SK-N-SH (cell line): ENCODE results near the gene HDAC6. TPM values are rescaled to one million over a fixed set of nuclear protein-coding genes. Genes with fewer than 3 reads are reported as not detected.

Experiments used
- CTCF ChIA-PET: fragments of 300-600, 350-600 bp; formaldehyde crosslinking; extraction: SDS; loops from one replicate; lab custom pipeline; 2021; lab: Yijun Ruan, JAX
- POLR2A ChIA-PET: fragments of 350-600 bp; sonication (Branson Sonifier 250); formaldehyde crosslinking; extraction: SDS; loops from one replicate; lab custom pipeline; 2020; ENCODE audit warnings: antibody characterized with exemption, inconsistent platforms; lab: Yijun Ruan, JAX
- DNase-seq: peaks from one replicate; pipeline ENCODE4 v3.0.0; 2012
- H2AFZ ChIP-seq: fragments of 200-600 bp; sonication (generic); 2 replicates; pipeline ENCODE4 v1.8.1; 2016; ENCODE audit warnings: antibody characterized with exemption, mild to moderate bottlenecking, low read depth
- H3F3A ChIP-seq: fragments of 200-600 bp; sonication (generic); replicated peaks from 2 replicates; pipeline ENCODE3; 2016; ENCODE audit warnings: antibody characterized with exemption, mild to moderate bottlenecking; ENCODE audit not compliant: insufficient read depth
- H3K27ac ChIP-seq, 2 experiments: fragments of 200-500 bp in 1 of 2; fragments of 200-600 bp in 1 of 2; sonication (Bioruptor generic) in 1 of 2; sonication (generic), shearing (Covaris generic) in 1 of 2; 2 replicates each; pipeline versions ENCODE4 v1.5.1 to v1.6.1; 2014 to 2016; ENCODE audit warnings: low read depth in 2 of 2, inconsistent platforms in 1 of 2, low read length in 1 of 2, mild to moderate bottlenecking in 1 of 2, mixed read lengths in 1 of 2
- H3K27me3 ChIP-seq: fragments of 200-600 bp; sonication (generic), shearing (Covaris generic); 2 replicates; pipeline ENCODE4 v1.6.1; 2016; ENCODE audit warnings: mixed run types; ENCODE audit not compliant: insufficient read depth
- H3K36me3 ChIP-seq, 2 experiments: fragments of 200-500 bp in 1 of 2; fragments of 200-600 bp in 1 of 2; sonication (Bioruptor generic) in 1 of 2; sonication (generic) in 1 of 2; replicated peaks in 1 of 2; 2 replicates each; pipeline versions ENCODE3 to v1.5.1; 2014 to 2016; ENCODE audit warnings: low read length in 1 of 2, mild to moderate bottlenecking in 1 of 2; ENCODE audit not compliant: insufficient read depth in 2 of 2, control insufficient read depth in 1 of 2
- H3K4me1 ChIP-seq, 2 experiments: fragments of 200-500 bp in 1 of 2; fragments of 200-600 bp in 1 of 2; sonication (Bioruptor generic) in 1 of 2; sonication (generic), shearing (Covaris generic) in 1 of 2; 2 replicates each; pipeline versions ENCODE4 v1.5.1 to v1.6.1; 2014 to 2016; ENCODE audit warnings: low read depth in 1 of 2, low read length in 1 of 2, mixed run types in 1 of 2; ENCODE audit not compliant: insufficient read depth in 2 of 2, control insufficient read depth in 1 of 2
- H3K4me2 ChIP-seq: fragments of 200-600 bp; sonication (generic), shearing (Covaris generic); 2 replicates; pipeline ENCODE4 v1.6.1; 2017; ENCODE audit warnings: mixed run types
- H3K4me3 ChIP-seq, 2 experiments: fragments of 200-500 bp in 1 of 2; fragments of 200-600 bp in 1 of 2; sonication (Bioruptor generic) in 1 of 2; sonication (generic), shearing (Covaris generic) in 1 of 2; 2 replicates each; pipeline versions ENCODE4 v1.5.1 to v1.8.1; 2014 to 2016; ENCODE audit warnings: low read depth in 2 of 2, inconsistent platforms in 1 of 2, low read length in 1 of 2, mild to moderate bottlenecking in 1 of 2, mixed read lengths in 1 of 2, moderate library complexity in 1 of 2
- H3K79me2 ChIP-seq: fragments of 200-600 bp; sonication (generic); 2 replicates; pipeline ENCODE4 v1.8.1; 2017; ENCODE audit warnings: mild to moderate bottlenecking; ENCODE audit not compliant: insufficient read depth
- H3K9ac ChIP-seq: fragments of 200-600 bp; sonication (generic); 2 replicates; pipeline ENCODE4 v1.6.1; 2017; ENCODE audit warnings: mixed run types
- H3K9me2 ChIP-seq: fragments of 200-600 bp; sonication (generic); 2 replicates; pipeline ENCODE4 v1.6.1; 2017; ENCODE audit warnings: mixed run types
- H3K9me3 ChIP-seq: fragments of 200-600 bp; sonication (generic); 2 replicates; pipeline ENCODE4 v1.6.1; 2017; ENCODE audit warnings: mixed run types, mild to moderate bottlenecking, moderate library complexity
- H4K20me1 ChIP-seq: fragments of 200-600 bp; sonication (generic); 2 replicates; pipeline ENCODE4 v1.6.1; 2017; ENCODE audit warnings: mild to moderate bottlenecking, mixed run types; ENCODE audit not compliant: insufficient read depth
- ELF1 ChIP-seq: IDR thresholded peaks from 2 replicates; pipeline ENCODE4 v1.4.0; 2012
- EP300 ChIP-seq, 2 experiments: IDR thresholded peaks; 2 replicates each; pipeline versions ENCODE4 v1.4.0 to v1.6.1; 2012; ENCODE audit warnings: borderline replicate concordance in 1 of 2, low read depth in 1 of 2, low read length in 1 of 2
- EZH2phosphoT487 ChIP-seq: fragments of 200-600 bp; sonication (generic); IDR thresholded peaks from 2 replicates; pipeline ENCODE4 v1.6.1; 2017; ENCODE audit warnings: low read depth, mixed run types, mild to moderate bottlenecking, antibody characterized with exemption, moderate library complexity, borderline replicate concordance
- FOSL2 ChIP-seq: IDR thresholded peaks from 2 replicates; pipeline ENCODE4 v1.4.0; 2012; ENCODE audit warnings: low read depth, mild to moderate bottlenecking, moderate library complexity, borderline replicate concordance
- GATA2 ChIP-seq: sonication (generic); formaldehyde crosslinking; IDR thresholded peaks from 2 replicates; pipeline ENCODE4 v1.5.0; 2020; ENCODE audit warnings: mild to moderate bottlenecking, missing genetic modification reagents
- IRF3 ChIP-seq: fragments of 150-350 bp; IDR thresholded peaks from 2 replicates; pipeline ENCODE4 v1.6.1; 2016; ENCODE audit warnings: mild to moderate bottlenecking, low read depth, low read length
- MEF2A ChIP-seq: IDR thresholded peaks from 2 replicates; pipeline ENCODE4 v1.4.0; 2012; ENCODE audit warnings: low read depth, borderline replicate concordance
- PBX3 ChIP-seq: IDR thresholded peaks from 2 replicates; pipeline ENCODE4; 2012
- POLR2AphosphoS5 ChIP-seq: IDR thresholded peaks from 2 replicates; pipeline ENCODE4 v1.6.1; 2012; ENCODE audit warnings: low read depth, low read length
- RAD21 ChIP-seq: IDR thresholded peaks from 2 replicates; pipeline ENCODE4 v1.6.1; 2012; ENCODE audit warnings: mild to moderate bottlenecking, low read length
- RCOR1 ChIP-seq: fragments of 150-350 bp; IDR thresholded peaks from 2 replicates; pipeline ENCODE4 v1.6.1; 2017; ENCODE audit warnings: antibody characterized with exemption, low read length
- RFX5 ChIP-seq: IDR thresholded peaks from 2 replicates; pipeline ENCODE4 v1.6.1; 2012; ENCODE audit warnings: mild to moderate bottlenecking, improper control_type of control experiment, low read length
- RXRA ChIP-seq: IDR thresholded peaks from 2 replicates; pipeline ENCODE4 v1.4.0; 2012; ENCODE audit warnings: low read depth, mild to moderate bottlenecking, borderline replicate concordance
- SIN3A ChIP-seq: IDR thresholded peaks from 2 replicates; pipeline ENCODE4 v1.6.1; 2012; ENCODE audit warnings: low read depth, mild to moderate bottlenecking, low read length, moderate library complexity, borderline replicate concordance
- SMC3 ChIP-seq: IDR thresholded peaks from 2 replicates; pipeline ENCODE4 v1.6.1; 2012; ENCODE audit warnings: low read depth, low read length, improper control_type of control experiment
- TAF1 ChIP-seq: IDR thresholded peaks from 2 replicates; pipeline ENCODE4 v1.6.1; 2012; ENCODE audit warnings: low read depth, mild to moderate bottlenecking, low read length, moderate library complexity, borderline replicate concordance
- TCF12 ChIP-seq: IDR thresholded peaks from 2 replicates; pipeline ENCODE4 v1.4.0; 2012
- TEAD4 ChIP-seq: IDR thresholded peaks from 2 replicates; pipeline ENCODE4 v1.4.0; 2012; ENCODE audit warnings: mild to moderate bottlenecking, borderline replicate concordance; ENCODE audit not compliant: insufficient read depth
- USF2 ChIP-seq: fragments of 150-350 bp; IDR thresholded peaks from 2 replicates; pipeline ENCODE4 v1.6.1; 2017; ENCODE audit warnings: antibody characterized with exemption, low read length, low read depth, borderline replicate concordance
- WGBS: methylation state at CpG from one replicate; pipeline ENCODE4 v1.1.6; 2017; ENCODE audit warnings: low lambda C conversion rate; 5-methylcytosine and 5-hydroxymethylcytosine counted together
- polyA plus RNA-seq, 3 experiments: library from polyadenylated mRNA; depleted of rRNA; stranded (reverse); fragments of >200 nt; gene quantifications; 2 replicates each; pipeline ENCODE4 v1.2.3, GENCODE V29; 2012
- TF ChIP-seq, protein P1 (sequence below): IDR thresholded peaks from 2 replicates; pipeline ENCODE4 v1.4.0; 2012; ENCODE audit warnings: low read depth, borderline replicate concordance

Gene HDAC6
- polyA plus RNA-seq, 1 of the 3 experiments (the other 2 are of a cell fraction) = 34.0 TPM

DNA sequence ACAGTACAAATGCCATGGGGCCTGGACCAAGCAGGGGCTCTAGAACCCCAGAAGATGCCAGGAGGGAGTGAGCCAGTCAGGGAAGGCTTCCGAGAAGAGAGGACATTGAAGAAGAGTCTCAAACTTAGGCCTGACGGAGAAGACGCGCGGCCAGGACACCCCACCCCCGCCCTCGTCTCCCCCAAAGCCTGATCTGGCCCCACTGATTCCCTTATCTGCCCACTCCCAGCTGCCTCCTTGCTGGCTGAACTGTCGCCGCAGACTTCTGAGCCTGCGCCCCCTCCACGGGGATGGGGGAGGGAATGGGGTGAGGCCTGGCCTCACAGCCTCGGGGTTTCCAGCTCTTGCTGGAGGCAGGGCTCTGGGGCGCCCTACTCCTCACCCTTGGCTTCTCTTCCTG lies 19.1 kb upstream of the HDAC6 start:
- WGBS = 49% methylated on average over 8 of the region's 13 CpGs
- Histone ChIP-seq H3K9me3 (no peaks in the 10 kb centered on the region), H4K20me1 (no peaks in the 10 kb centered on the region), H3K4me1 (no peaks in the 10 kb centered on the region), H3K79me2 (no peaks in the 10 kb centered on the region), H3K27me3 (peaks cover 14% of the 10 kb centered on the region; the same call in 1 of the 2 replicates), H3K27ac (no peak overlapping the region), H3K4me3 (no peak overlapping the region), H2AFZ (no peak overlapping the region), H3K9ac (no peak overlapping the region), H3K4me2 (no peak overlapping the region), H3F3A (no peaks in the 10 kb centered on the region), H3K9me2 (no peaks in the 10 kb centered on the region), H3K36me3 (no peaks in the 10 kb centered on the region)
- POLR2A ChIA-PET = no interaction called here
- TF ChIP-seq TAF1 (no peak), IRF3 (no peak), RCOR1 (no peak), TEAD4 (no peak), RAD21 (no peak), RFX5 (no peak), FOSL2 (no peak), POLR2AphosphoS5 (no peak), SIN3A (no peak), EZH2phosphoT487 (no peak), TCF12 (no peak), ELF1 (no peak), GATA2 (no peak), MEF2A (no peak), EP300 (IDR thresholded peaks at IDR 0.05; ENCODE audit: borderline replicate concordance in 1 of 2, low read depth in 1 of 2, low read length in 1 of 2) (no peak), USF2 (no peak), SMC3 (no peak), RXRA (no peak), PBX3 (no peak)
- TF ChIP-seq, protein P1, sequence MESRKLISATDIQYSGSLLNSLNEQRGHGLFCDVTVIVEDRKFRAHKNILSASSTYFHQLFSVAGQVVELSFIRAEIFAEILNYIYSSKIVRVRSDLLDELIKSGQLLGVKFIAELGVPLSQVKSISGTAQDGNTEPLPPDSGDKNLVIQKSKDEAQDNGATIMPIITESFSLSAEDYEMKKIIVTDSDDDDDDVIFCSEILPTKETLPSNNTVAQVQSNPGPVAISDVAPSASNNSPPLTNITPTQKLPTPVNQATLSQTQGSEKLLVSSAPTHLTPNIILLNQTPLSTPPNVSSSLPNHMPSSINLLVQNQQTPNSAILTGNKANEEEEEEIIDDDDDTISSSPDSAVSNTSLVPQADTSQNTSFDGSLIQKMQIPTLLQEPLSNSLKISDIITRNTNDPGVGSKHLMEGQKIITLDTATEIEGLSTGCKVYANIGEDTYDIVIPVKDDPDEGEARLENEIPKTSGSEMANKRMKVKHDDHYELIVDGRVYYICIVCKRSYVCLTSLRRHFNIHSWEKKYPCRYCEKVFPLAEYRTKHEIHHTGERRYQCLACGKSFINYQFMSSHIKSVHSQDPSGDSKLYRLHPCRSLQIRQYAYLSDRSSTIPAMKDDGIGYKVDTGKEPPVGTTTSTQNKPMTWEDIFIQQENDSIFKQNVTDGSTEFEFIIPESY = no peak
- no peak for DNase-seq
- CTCF ChIA-PET = no interaction called here
